H1 (cell line): ENCODE data around the gene IPO13. TPM values are rescaled to one million over a fixed set of nuclear protein-coding genes. Genes with fewer than 3 reads are reported as not detected.

Experiments used
- ASH2L ChIP-seq: fragments of 200-600, 300-600 bp; sonication (generic); IDR thresholded peaks from one replicate; pipeline ENCODE4 v1.7.1; 2017; ENCODE audit warnings: low read length
- BACH1 ChIP-seq: IDR thresholded peaks from 2 replicates; pipeline ENCODE4 v1.6.1; 2012; ENCODE audit warnings: low read length, improper control_type of control experiment
- HDAC2 ChIP-seq, 2 experiments: fragments of 300-600 bp in 1 of 2; sonication (generic) in 1 of 2; IDR thresholded peaks; 2 replicates each; pipeline ENCODE4 v1.6.1; 2011 to 2012; ENCODE audit warnings: low read depth in 2 of 2, low read length in 2 of 2, mild to moderate bottlenecking in 2 of 2, moderate library complexity in 2 of 2, borderline replicate concordance in 1 of 2, inconsistent platforms in 1 of 2
- NANOG ChIP-seq: IDR thresholded peaks from 2 replicates; pipeline ENCODE4 v1.6.1; 2011; ENCODE audit warnings: low read length, low read depth, mild to moderate bottlenecking, inconsistent platforms; ENCODE audit not compliant: insufficient read depth, poor library complexity, severe bottlenecking
- NRF1 ChIP-seq: IDR thresholded peaks from 2 replicates; pipeline ENCODE4 v1.6.1; 2011; ENCODE audit warnings: mild to moderate bottlenecking, low read depth, low read length, improper control_type of control experiment
- RXRA ChIP-seq: IDR thresholded peaks from 2 replicates; pipeline ENCODE4 v1.6.1; 2011; ENCODE audit warnings: low read depth, mild to moderate bottlenecking, low read length, moderate library complexity; ENCODE audit not compliant: insufficient read depth
- SUZ12 ChIP-seq: fragments of 200-600 bp; sonication (generic); IDR thresholded peaks from 2 replicates; pipeline ENCODE4 v1.6.1; 2012; ENCODE audit warnings: mild to moderate bottlenecking, inconsistent platforms, low read length, moderate library complexity, mixed read lengths
- TBP ChIP-seq: IDR thresholded peaks from 2 replicates; pipeline ENCODE4 v1.6.1; 2011; ENCODE audit warnings: low read depth, low read length, improper control_type of control experiment
- polyA plus RNA-seq, 7 experiments: library from polyadenylated mRNA; depleted of rRNA in 3 of 7; stranded (reverse) in 5 of 7; unstranded in 2 of 7; fragments of >200 nt in 5 of 7; fragments of 200-250 nt in 2 of 7; gene quantifications; 1 replicate in 5 of 7; 2 replicates in 1 of 7; 4 replicates in 1 of 7; pipeline versions ENCODE4 v1.2.1 to v1.2.3, GENCODE V29; 2011 to 2013; ENCODE audit warnings: missing spikeins in 2 of 7, mixed read lengths in 2 of 7
- total RNA-seq: library from RNA; stranded (reverse); fragmentation: NEBNext Ultra II Directional; extraction: Animal tissue kit (Norgen Biotek cat#: 25700); gene quantifications from 2 replicates; pipeline ENCODE4 v1.2.1, GENCODE V29; 2021
- TF ChIP-seq, protein P1 (sequence below): IDR thresholded peaks from 2 replicates; pipeline ENCODE4 v1.6.1; 2011; ENCODE audit warnings: low read length, improper control_type of control experiment
- TF ChIP-seq, protein P2 (sequence below), 3 experiments: IDR thresholded peaks; 1 replicate in 2 of 3; 2 replicates in 1 of 3; pipeline versions ENCODE4 v1.5.1 to v1.6.1; 2011; ENCODE audit warnings: low read length in 3 of 3, mild to moderate bottlenecking in 3 of 3, inconsistent platforms in 2 of 3, low read depth in 1 of 3, moderate library complexity in 1 of 3; ENCODE audit not compliant: insufficient read depth in 1 of 3; ENCODE audit errors: control extremely low read depth in 1 of 3

IPO13 gene
- total and polyA plus RNA-seq, 2 of the 8 experiments (the other 6 are each of a cell fraction or from before 2014, with no cell fraction given): 23.0 to 27.0 TPM

- TF ChIP-seq, protein P1, sequence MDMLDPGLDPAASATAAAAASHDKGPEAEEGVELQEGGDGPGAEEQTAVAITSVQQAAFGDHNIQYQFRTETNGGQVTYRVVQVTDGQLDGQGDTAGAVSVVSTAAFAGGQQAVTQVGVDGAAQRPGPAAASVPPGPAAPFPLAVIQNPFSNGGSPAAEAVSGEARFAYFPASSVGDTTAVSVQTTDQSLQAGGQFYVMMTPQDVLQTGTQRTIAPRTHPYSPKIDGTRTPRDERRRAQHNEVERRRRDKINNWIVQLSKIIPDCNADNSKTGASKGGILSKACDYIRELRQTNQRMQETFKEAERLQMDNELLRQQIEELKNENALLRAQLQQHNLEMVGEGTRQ: no peak
- TF ChIP-seq HDAC2 (IDR thresholded peaks at IDR 0.05; ENCODE audit: borderline replicate concordance in 1 of 2, low read depth in 2 of 2, low read length in 2 of 2): 0 out of 4 replicates have a peak, but pooled peaks of 1 of the 2 experiments have one; percentile 32
- TF ChIP-seq NANOG: no peak
- no peak for TF ChIP-seq ASH2L
- TF ChIP-seq, protein P2, sequence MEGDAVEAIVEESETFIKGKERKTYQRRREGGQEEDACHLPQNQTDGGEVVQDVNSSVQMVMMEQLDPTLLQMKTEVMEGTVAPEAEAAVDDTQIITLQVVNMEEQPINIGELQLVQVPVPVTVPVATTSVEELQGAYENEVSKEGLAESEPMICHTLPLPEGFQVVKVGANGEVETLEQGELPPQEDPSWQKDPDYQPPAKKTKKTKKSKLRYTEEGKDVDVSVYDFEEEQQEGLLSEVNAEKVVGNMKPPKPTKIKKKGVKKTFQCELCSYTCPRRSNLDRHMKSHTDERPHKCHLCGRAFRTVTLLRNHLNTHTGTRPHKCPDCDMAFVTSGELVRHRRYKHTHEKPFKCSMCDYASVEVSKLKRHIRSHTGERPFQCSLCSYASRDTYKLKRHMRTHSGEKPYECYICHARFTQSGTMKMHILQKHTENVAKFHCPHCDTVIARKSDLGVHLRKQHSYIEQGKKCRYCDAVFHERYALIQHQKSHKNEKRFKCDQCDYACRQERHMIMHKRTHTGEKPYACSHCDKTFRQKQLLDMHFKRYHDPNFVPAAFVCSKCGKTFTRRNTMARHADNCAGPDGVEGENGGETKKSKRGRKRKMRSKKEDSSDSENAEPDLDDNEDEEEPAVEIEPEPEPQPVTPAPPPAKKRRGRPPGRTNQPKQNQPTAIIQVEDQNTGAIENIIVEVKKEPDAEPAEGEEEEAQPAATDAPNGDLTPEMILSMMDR (IDR thresholded peaks at IDR 0.05; ENCODE audit: control extremely low read depth in 1 of 3, insufficient read depth in 1 of 3, low read depth in 1 of 3, low read length in 3 of 3): peak in 2 of 3 experiments; percentile 29 to 54; a peak in 3 of 4 replicates
- TF ChIP-seq TBP: peak; percentile 38; the same call in 1 of the 2 replicates
- no peak for TF ChIP-seq NRF1
- TF ChIP-seq SUZ12: no peak
- TF ChIP-seq RXRA: no peak
- TF ChIP-seq BACH1: no peak
- TF ChIP-seq, all 59 proteins: peak for 8
These were observed 10.2 kb upstream of the IPO13 start (continued) for GRCh38 chr1:43936431-43937151.
